Lower lobe of right lung (tissue), 2 donors: ENCODE data around the gene DCPS. TPM values are rescaled to one million over a fixed set of nuclear protein-coding genes. Genes with fewer than 3 reads are reported as not detected.
"Not testable (repeated sequence)": the region's sequence is repeated elsewhere in the genome, so short reads cannot be mapped to it uniquely, and the experiment has no call there.

Experiments
- ATAC-seq, 2 donors: fragments of 200-7000 bp; cut with Tn5 transposase; one replicate each; pipeline ENCODE4 v1.9.1; 2020 to 2022; ENCODE audit warnings: mild to moderate bottlenecking in 2 of 2, moderate library complexity in 2 of 2
- DNase-seq: peaks from one replicate; pipeline ENCODE4 v3.0.0-alpha.2; 2020
- H3K27ac ChIP-seq: fragments of 200-600 bp; one replicate; pipeline ENCODE4 v1.8.0; 2022
- H3K27me3 ChIP-seq: fragments of 200-600 bp; one replicate; pipeline ENCODE4 v1.8.0; 2022; ENCODE audit warnings: low read depth
- H3K36me3 ChIP-seq: fragments of 200-600 bp; one replicate; pipeline ENCODE4 v1.8.0; 2022; ENCODE audit warnings: mild to moderate bottlenecking
- H3K4me1 ChIP-seq: fragments of 200-600 bp; one replicate; pipeline ENCODE4 v1.8.0; 2022
- H3K4me3 ChIP-seq: fragments of 200-600 bp; one replicate; pipeline ENCODE4 v1.8.0; 2022; ENCODE audit warnings: mild to moderate bottlenecking
- H3K9me3 ChIP-seq: fragments of 200-600 bp; one replicate; pipeline ENCODE4 v1.8.0; 2022
- intact Hi-C: fragments of 100-400 bp; cut with DNase I; formaldehyde crosslinking; loops from one replicate; pipeline ENCODE4 v1.11.0; 2022
- long read RNA-seq: library from polyadenylated mRNA; unstranded; transcript quantifications from one replicate; pipeline ENCODE4 v2.0.0, GENCODE V29; 2021
- total RNA-seq: library from RNA; stranded (reverse); fragmentation: NEBNext Ultra II Directional; extraction: Animal tissue kit (Norgen Biotek cat#: 25700); gene quantifications from one replicate; pipeline ENCODE4 v1.2.1, GENCODE V29; 2021
- TF ChIP-seq, protein P1 (sequence below): fragments of 200-600 bp; IDR thresholded peaks from one replicate; pipeline ENCODE4 v1.8.0; 2022; ENCODE audit warnings: antibody characterized with exemption, mild to moderate bottlenecking
- donor health status: DM: no; HTN: yes; CAD: no; lungs with severe emphysema.

Gene DCPS, protein sequence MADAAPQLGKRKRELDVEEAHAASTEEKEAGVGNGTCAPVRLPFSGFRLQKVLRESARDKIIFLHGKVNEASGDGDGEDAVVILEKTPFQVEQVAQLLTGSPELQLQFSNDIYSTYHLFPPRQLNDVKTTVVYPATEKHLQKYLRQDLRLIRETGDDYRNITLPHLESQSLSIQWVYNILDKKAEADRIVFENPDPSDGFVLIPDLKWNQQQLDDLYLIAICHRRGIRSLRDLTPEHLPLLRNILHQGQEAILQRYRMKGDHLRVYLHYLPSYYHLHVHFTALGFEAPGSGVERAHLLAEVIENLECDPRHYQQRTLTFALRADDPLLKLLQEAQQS
- total RNA-seq: 14.7 TPM
- long read RNA-seq, transcript DCPS-201 (6 exons, 1,479 nt): major isoform, 13 of 19 reads
- long read RNA-seq, partial matches to known transcripts: 3 of 19 reads
- long read RNA-seq, other reads (novel, unspliced or antisense): 2 of 19 reads

DNA sequence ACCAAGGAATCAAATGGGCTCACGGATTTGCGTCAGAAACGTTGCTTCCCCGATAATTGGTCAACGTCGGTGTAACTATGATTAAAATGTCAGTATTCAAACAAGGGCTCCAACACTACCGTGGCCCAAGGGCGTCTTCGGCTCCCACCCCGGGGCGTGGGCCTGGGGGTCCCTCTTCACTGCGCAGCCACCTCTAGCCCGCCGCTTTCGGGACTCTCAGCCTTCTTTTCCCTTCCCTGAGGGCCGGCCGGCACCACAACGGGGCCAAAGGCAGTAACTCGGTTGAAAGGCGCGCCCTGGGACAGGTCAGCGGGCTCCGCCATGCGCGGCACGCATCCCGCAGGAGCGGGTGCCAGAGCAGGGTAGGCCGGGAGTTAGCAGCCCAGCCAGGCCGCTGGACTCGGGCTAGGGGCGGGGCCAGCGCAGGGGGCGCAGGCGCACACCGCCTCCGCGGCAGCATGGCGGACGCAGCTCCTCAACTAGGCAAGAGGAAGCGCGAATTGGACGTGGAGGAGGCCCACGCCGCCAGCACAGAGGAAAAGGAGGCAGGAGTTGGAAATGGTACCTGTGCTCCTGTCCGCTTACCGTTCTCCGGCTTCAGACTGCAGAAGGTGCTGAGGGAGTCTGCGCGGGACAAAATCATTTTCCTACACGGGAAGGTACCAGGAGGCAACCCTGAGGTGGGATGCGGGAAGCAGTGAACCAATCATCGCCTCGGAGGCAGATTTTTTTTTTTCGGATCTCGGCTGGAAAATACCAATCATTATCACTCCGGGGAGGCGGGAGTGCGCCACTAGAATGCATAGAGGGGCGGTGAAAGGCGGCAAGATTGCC lies at the start of gene DCPS:
Gene DCPS, plus strand, starts transcription at position 438 of the 834 bp plus-strand sequence. Its CDS starts 21 bp downstream, at position 459.
- H3K4me3 ChIP-seq: peak within 1 kb of the TSS; percentile 80
- intact Hi-C loops: no loop called here
- TF ChIP-seq, protein P1, sequence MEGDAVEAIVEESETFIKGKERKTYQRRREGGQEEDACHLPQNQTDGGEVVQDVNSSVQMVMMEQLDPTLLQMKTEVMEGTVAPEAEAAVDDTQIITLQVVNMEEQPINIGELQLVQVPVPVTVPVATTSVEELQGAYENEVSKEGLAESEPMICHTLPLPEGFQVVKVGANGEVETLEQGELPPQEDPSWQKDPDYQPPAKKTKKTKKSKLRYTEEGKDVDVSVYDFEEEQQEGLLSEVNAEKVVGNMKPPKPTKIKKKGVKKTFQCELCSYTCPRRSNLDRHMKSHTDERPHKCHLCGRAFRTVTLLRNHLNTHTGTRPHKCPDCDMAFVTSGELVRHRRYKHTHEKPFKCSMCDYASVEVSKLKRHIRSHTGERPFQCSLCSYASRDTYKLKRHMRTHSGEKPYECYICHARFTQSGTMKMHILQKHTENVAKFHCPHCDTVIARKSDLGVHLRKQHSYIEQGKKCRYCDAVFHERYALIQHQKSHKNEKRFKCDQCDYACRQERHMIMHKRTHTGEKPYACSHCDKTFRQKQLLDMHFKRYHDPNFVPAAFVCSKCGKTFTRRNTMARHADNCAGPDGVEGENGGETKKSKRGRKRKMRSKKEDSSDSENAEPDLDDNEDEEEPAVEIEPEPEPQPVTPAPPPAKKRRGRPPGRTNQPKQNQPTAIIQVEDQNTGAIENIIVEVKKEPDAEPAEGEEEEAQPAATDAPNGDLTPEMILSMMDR: no peak
- H3K36me3 ChIP-seq: peaks cover 20% of the 10 kb centered on the region
- no peaks in the 10 kb centered on the region for H3K27me3 ChIP-seq
- peak; percentile 92 for DNase-seq
- ATAC-seq: peak; percentile 100
- peak within 1 kb of the TSS; percentile 92 for H3K27ac ChIP-seq
- H3K9me3 ChIP-seq: no peaks in the 10 kb centered on the region
- peaks cover 9% of the 10 kb centered on the region for H3K4me1 ChIP-seq

DNA sequence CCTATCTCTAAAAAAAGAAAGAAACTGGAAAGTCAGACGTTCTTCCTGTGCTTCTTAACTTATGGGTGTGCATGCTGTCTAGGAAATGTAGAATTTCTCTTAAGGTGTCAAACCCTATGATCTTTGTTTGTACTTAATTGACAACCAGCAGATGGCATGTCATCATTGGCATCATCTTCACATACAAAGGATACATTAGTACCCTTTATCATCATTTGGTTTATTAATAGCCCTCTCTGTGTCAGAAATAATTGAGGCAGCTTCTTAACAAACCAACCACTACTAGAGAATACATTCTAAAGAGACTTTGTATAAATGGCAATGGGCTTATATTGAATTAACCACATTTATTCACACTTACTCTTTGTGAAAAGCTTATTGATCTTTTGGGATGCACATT lies 49.0 kb upstream of the DCPS start:
- Histone ChIP-seq H3K27me3 (no peaks in the 10 kb centered on the region), H3K36me3 (peaks cover 75% of the 10 kb centered on the region), H3K9me3 (no peaks in the 10 kb centered on the region), H3K27ac (no peak overlapping the region), H3K4me3 (no peak overlapping the region), H3K4me1 (no peaks in the 10 kb centered on the region)
- intact Hi-C loops: no loop called here
- TF ChIP-seq, protein P1: no peak
- DNase-seq (no peak), ATAC-seq (no peak)

DNA sequence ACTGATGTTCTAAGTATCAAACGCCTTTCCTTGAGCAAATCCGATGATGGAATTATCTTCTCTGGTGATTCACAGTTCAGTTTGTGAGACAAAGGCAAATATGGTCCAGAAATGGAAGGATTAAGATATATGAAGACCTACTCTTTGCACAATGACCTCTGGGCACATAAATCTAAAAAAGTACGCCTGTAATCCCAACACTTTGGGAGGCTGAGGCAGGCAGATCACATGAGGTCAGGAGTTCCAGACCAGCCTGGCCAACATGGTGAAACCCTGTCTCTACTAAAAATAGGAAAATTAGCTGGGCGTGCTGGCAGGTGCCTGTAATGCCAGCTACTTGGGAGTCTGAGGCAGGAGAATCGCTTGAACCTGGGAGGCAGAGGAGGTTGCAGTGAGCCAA lies 48.4 kb upstream of the DCPS start:
- peaks cover 74% of the 10 kb centered on the region for H3K36me3 ChIP-seq

GRCh38 chr11:126256216-126256615 lies 47.6 kb upstream of the DCPS start:
- ATAC-seq: no peak
- no peaks in the 10 kb centered on the region for H3K9me3 ChIP-seq
- H3K4me1 ChIP-seq: peaks cover 5% of the 10 kb centered on the region
- TF ChIP-seq, protein P1: no peak
- no peak for DNase-seq
- H3K27me3 ChIP-seq: no peaks in the 10 kb centered on the region
- no peak overlapping the region for H3K4me3 ChIP-seq
- intact Hi-C loops: no loop called here
- peaks cover 73% of the 10 kb centered on the region for H3K36me3 ChIP-seq
- no peak overlapping the region for H3K27ac ChIP-seq

More for the DNA sequence above, 48.4 kb upstream of the DCPS start:
- intact Hi-C loops, ATAC-seq, H3K9me3 ChIP-seq, H3K4me3 ChIP-seq, H3K27ac ChIP-seq, H3K27me3 ChIP-seq, H3K4me1 ChIP-seq, DNase-seq: not testable (repeated sequence)

DNA sequence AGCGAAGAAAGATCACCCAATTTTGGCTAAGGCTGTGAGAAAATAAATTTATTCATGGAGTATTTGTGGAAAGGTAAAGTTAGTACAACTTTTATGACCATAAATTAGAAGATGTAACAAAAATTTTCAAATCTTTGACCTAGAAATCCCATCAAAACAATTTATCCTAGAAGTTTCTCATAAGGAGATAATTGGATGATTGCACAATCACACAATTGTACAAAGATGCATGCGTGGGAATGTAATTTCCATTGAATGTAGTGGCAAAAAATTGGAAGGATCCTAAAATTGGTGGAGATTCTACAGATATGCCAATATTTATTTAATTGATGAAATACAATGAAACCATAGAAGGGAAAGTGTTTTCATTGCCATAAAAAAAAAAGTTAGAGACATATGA lies 46.7 kb upstream of the DCPS start:
- DNase-seq (no peak), ATAC-seq (no peak)
- TF ChIP-seq, protein P1: no peak
- Histone ChIP-seq H3K4me3 (no peak overlapping the region), H3K27ac (no peak overlapping the region), H3K9me3 (no peaks in the 10 kb centered on the region), H3K4me1 (peaks cover 5% of the 10 kb centered on the region), H3K27me3 (no peaks in the 10 kb centered on the region), H3K36me3 (peaks cover 74% of the 10 kb centered on the region)
- intact Hi-C loops: no loop called here
